K562 (cell line): Measurements from ENCODE around the gene SPRYD7. TPM values are rescaled to one million over a fixed set of nuclear protein-coding genes. Genes with fewer than 3 reads are reported as not detected.

Experiments used
- ATAC-seq: fragments of 200-7000 bp; cut with Tn5 transposase; 3 replicates; pipeline ENCODE4 v1.9.1; 2020; ENCODE audit warnings: moderate library complexity
- BruUV-seq: library from RNA; stranded (reverse); fragments of 400-500 nt; replicated peaks from 2 replicates; lab custom pipeline; 2021; lab: Mats Ljungman, UMichigan
- CTCF ChIA-PET: fragments of 300-600 bp; formaldehyde crosslinking; extraction: SDS; loops from one replicate; lab custom pipeline; 2021; ENCODE audit warnings: low intra/inter-chr PET ratio; lab: Yijun Ruan, JAX
- POLR2A ChIA-PET: fragments of 300-600, 350-650 bp; sonication (Branson Sonifier 250); formaldehyde crosslinking; extraction: SDS; loops from one replicate; lab custom pipeline; 2021; ENCODE audit warnings: antibody characterized with exemption, inconsistent platforms; lab: Yijun Ruan, JAX
- DNase-seq, 4 experiments: peaks; one replicate each; pipeline versions ENCODE4 v3.0.0 to v3.0.0-alpha.2; 2011 to 2018; ENCODE audit warnings: low spot score in 3 of 4, mixed read lengths in 3 of 4; ENCODE audit errors: extremely low read depth in 1 of 4
- FAIRE-seq: peaks from 2 replicates; lab custom pipeline; 2011; peaks lifted over from hg19 to GRCh38; lab: Jason Lieb, UNC
- H2AFZ ChIP-seq: 2 replicates; pipeline ENCODE4 v1.6.0; 2011; ENCODE audit warnings: low read depth, low read length, control low read depth, inconsistent platforms
- H3K27ac ChIP-seq: fragments of 200-600 bp; 3 replicates; pipeline ENCODE4 v1.8.0; 2011; ENCODE audit warnings: low read depth, mild to moderate bottlenecking, control low read depth, inconsistent platforms, low read length, moderate library complexity, mixed read lengths; ENCODE audit errors: extremely low read depth
- H3K27me3 ChIP-seq, 2 experiments: fragments of 300-600 bp in 1 of 2; 2 replicates in 1 of 2; 3 replicates in 1 of 2; pipeline versions ENCODE4 v1.6.0 to v1.8.0; 2011; ENCODE audit warnings: inconsistent platforms in 2 of 2, low read length in 2 of 2, mild to moderate bottlenecking in 1 of 2, mixed read lengths in 1 of 2, moderate library complexity in 1 of 2; ENCODE audit not compliant: control insufficient read depth in 2 of 2, insufficient read depth in 2 of 2
- H3K36me3 ChIP-seq: fragments of 300-600 bp; 3 replicates; pipeline ENCODE4 v1.8.0; 2011; ENCODE audit warnings: mild to moderate bottlenecking, low read length, inconsistent platforms; ENCODE audit not compliant: control insufficient read depth, insufficient read depth
- H3K4me1 ChIP-seq, 2 experiments: fragments of 200-600 bp in 1 of 2; replicated peaks in 1 of 2; 2 replicates in 1 of 2; 3 replicates in 1 of 2; pipeline versions ENCODE4 v1.5.1 to v1.8.0; 2011; ENCODE audit warnings: inconsistent platforms in 2 of 2, low read length in 2 of 2, mild to moderate bottlenecking in 1 of 2, mixed read lengths in 1 of 2, moderate library complexity in 1 of 2; ENCODE audit not compliant: control insufficient read depth in 2 of 2, insufficient read depth in 2 of 2
- H3K4me2 ChIP-seq: 2 replicates; pipeline ENCODE4 v1.6.1; 2011; ENCODE audit warnings: low read length, control low read depth, inconsistent platforms, mixed read lengths; ENCODE audit not compliant: insufficient read depth
- H3K4me3 ChIP-seq: fragments of 200-600 bp; sonication (generic), shearing (Covaris generic); 2 replicates; pipeline ENCODE4 v1.5.1; 2016; ENCODE audit warnings: control low read depth, inconsistent platforms
- H3K79me2 ChIP-seq: fragments of 200-600 bp; 3 replicates; pipeline ENCODE4 v1.8.0; 2011; ENCODE audit warnings: low read length, inconsistent platforms; ENCODE audit not compliant: control insufficient read depth, insufficient read depth
- H3K9ac ChIP-seq, 2 experiments: 2 replicates each; pipeline versions ENCODE4 v1.6.0 to v1.6.1; 2011; ENCODE audit warnings: low read depth in 2 of 2, low read length in 2 of 2, control low read depth in 1 of 2, inconsistent platforms in 1 of 2, mild to moderate bottlenecking in 1 of 2, mixed read lengths in 1 of 2; ENCODE audit not compliant: insufficient read depth in 1 of 2
- H3K9me1 ChIP-seq: one replicate; pipeline ENCODE4 v1.6.0; 2011; ENCODE audit warnings: inconsistent platforms, mild to moderate bottlenecking, low read length, moderate library complexity; ENCODE audit not compliant: control insufficient read depth, insufficient read depth
- H3K9me3 ChIP-seq: replicated peaks from 2 replicates; pipeline ENCODE4 v1.5.1; 2011; ENCODE audit warnings: low read depth, low read length, inconsistent platforms; ENCODE audit not compliant: control insufficient read depth, insufficient read depth
- H4K20me1 ChIP-seq: replicated peaks from 2 replicates; pipeline ENCODE4 v1.6.1; 2011; ENCODE audit warnings: low read length, inconsistent platforms, mixed read lengths; ENCODE audit not compliant: control insufficient read depth, insufficient read depth
- ATF4 ChIP-seq: fragments of 450-650 bp; formaldehyde crosslinking; IDR thresholded peaks from 2 replicates; pipeline ENCODE4 v1.4.0; 2022; ENCODE audit warnings: mild to moderate bottlenecking, moderate library complexity
- BCLAF1 ChIP-seq, 2 experiments: fragments of 450-650 bp in 1 of 2; IDR thresholded peaks; 2 replicates each; pipeline ENCODE4 v1.6.1; 2011 to 2017; ENCODE audit warnings: low read depth in 2 of 2, antibody characterized with exemption in 1 of 2, borderline replicate concordance in 1 of 2, low read length in 1 of 2, mild to moderate bottlenecking in 1 of 2, mixed read lengths in 1 of 2; ENCODE audit not compliant: control insufficient read depth in 1 of 2
- CREB3L1 ChIP-seq: fragments of 450-650 bp; IDR thresholded peaks from 2 replicates; pipeline ENCODE4 v1.6.1; 2014; ENCODE audit warnings: low read depth, mild to moderate bottlenecking, moderate library complexity, borderline replicate concordance
- ERF ChIP-seq: fragments of 450-650 bp; formaldehyde crosslinking; IDR thresholded peaks from 2 replicates; pipeline ENCODE4 v1.4.0; 2020; ENCODE audit warnings: mild to moderate bottlenecking, mixed read lengths
- FOSL1 ChIP-seq: fragments of 200-800 bp; sonication (Bioruptor generic); conservative IDR thresholded peaks from 2 replicates; pipeline ENCODE4 v1.6.1; 2016; ENCODE audit warnings: missing genetic modification characterization, missing compliant biosample characterization
- HLTF ChIP-seq: fragments of 450-650 bp; IDR thresholded peaks from 2 replicates; pipeline ENCODE4 v1.6.1; 2016
- HNRNPLL ChIP-seq: fragments of 200-400 bp; formaldehyde crosslinking; IDR thresholded peaks from 2 replicates; pipeline ENCODE4 v1.6.1; 2017; ENCODE audit warnings: low read length, low read depth, mild to moderate bottlenecking; ENCODE audit not compliant: poor library complexity, severe bottlenecking
- KLF6 ChIP-seq: fragments of 250-450 bp; sonication (Bioruptor Pico); IDR thresholded peaks from 2 replicates; pipeline ENCODE4 v1.4.0; 2020; ENCODE audit warnings: mild to moderate bottlenecking, moderate library complexity, borderline replicate concordance
- MCM7 ChIP-seq, 2 experiments: fragments of 450-650 bp; IDR thresholded peaks; 2 replicates each; pipeline ENCODE4 v1.6.1; 2016 to 2018
- NCOA6 ChIP-seq: fragments of 450-650 bp; IDR thresholded peaks from 2 replicates; pipeline ENCODE4 v1.6.1; 2017; ENCODE audit warnings: mild to moderate bottlenecking
- NFIX ChIP-seq: fragments of 250-450 bp; sonication (Bioruptor Pico); IDR thresholded peaks from 2 replicates; pipeline ENCODE4 v1.4.0; 2020; ENCODE audit warnings: low read depth, mild to moderate bottlenecking, moderate library complexity
- NONO ChIP-seq, 2 experiments: fragments of 200-400 bp in 1 of 2; fragments of 450-650 bp in 1 of 2; formaldehyde crosslinking in 1 of 2; IDR thresholded peaks; 2 replicates each; pipeline ENCODE4 v1.6.1; 2017; ENCODE audit warnings: low read depth in 2 of 2, mild to moderate bottlenecking in 2 of 2, moderate library complexity in 2 of 2, low read length in 1 of 2
- RAD51 ChIP-seq: fragments of 450-650 bp; IDR thresholded peaks from 2 replicates; pipeline ENCODE4 v1.7.1; 2016; ENCODE audit warnings: low read depth, mild to moderate bottlenecking, borderline replicate concordance
- SMC3 ChIP-seq: conservative IDR thresholded peaks from 2 replicates; pipeline ENCODE4 v1.6.1; 2011; ENCODE audit warnings: low read depth, low read length, improper control_type of control experiment; ENCODE audit not compliant: insufficient read depth
- ZC3H4 ChIP-seq: sonication (generic); formaldehyde crosslinking; IDR thresholded peaks from 2 replicates; pipeline ENCODE4 v1.9.0; 2021; ENCODE audit warnings: missing genetic modification reagents, borderline replicate concordance
- ZNF239 ChIP-seq: fragments of 250-450 bp; sonication (Bioruptor Pico); IDR thresholded peaks from 2 replicates; pipeline ENCODE4 v1.4.0; 2020; ENCODE audit warnings: mild to moderate bottlenecking
- ZNF253 ChIP-seq: fragments of 250-450 bp; sonication (Bioruptor Pico); conservative IDR thresholded peaks from 2 replicates; pipeline ENCODE4 v1.6.1; 2021; ENCODE audit warnings: mild to moderate bottlenecking
- WGBS: fragments of 100-300 bp; shearing (Covaris generic); methylation state at CpG from one replicate; pipeline ENCODE4 v1.1.6; 2016; ENCODE audit warnings: low coverage, mixed read lengths; ENCODE audit not compliant: insufficient coverage; ENCODE audit errors: missing lambda C conversion rate; 5-methylcytosine and 5-hydroxymethylcytosine counted together
- in situ Hi-C: fragments of 300-500 bp; cut with MboI; formaldehyde crosslinking; loops from 4 replicates; pipeline ENCODE4 v1.15.0; 2018; ENCODE audit warnings: inconsistent platforms, mixed read lengths
- intact Hi-C: fragments of 100-400 bp; cut with micrococcal nuclease; formaldehyde crosslinking; loops from 2 replicates; pipeline ENCODE4 v1.14.2; 2022
- polyA plus RNA-seq, 8 experiments: library from polyadenylated mRNA; depleted of rRNA in 4 of 8; stranded (reverse) in 5 of 8; unstranded in 3 of 8; fragments of >200 nt; fragmentation: Nextera tagmentation in 2 of 8; fragmentation: Illumina TruSeq in 1 of 8; extraction: Ambion mirVana in 2 of 8; extraction: Trizol in 1 of 8; gene quantifications; 2 replicates each; pipeline versions ENCODE4 v1.2.1 to v1.2.3, GENCODE V29; 2011 to 2014; ENCODE audit warnings: inconsistent platforms in 1 of 8, missing spikeins in 1 of 8
- total RNA-seq, 7 experiments: library from RNA; depleted of rRNA in 6 of 7; stranded (reverse); fragments of >200 nt in 6 of 7; fragmentation: Illumina TruSeq in 2 of 7; extraction: Trizol in 2 of 7; gene quantifications; 2 replicates each; pipeline versions ENCODE4 v1.2.1 to v1.2.3, GENCODE V29; 2011 to 2021; ENCODE audit warnings: low replicate concordance in 1 of 7

Gene SPRYD7
- total and polyA plus RNA-seq, 9 of the 15 experiments (the other 6 are each of a cell fraction or from before 2014, with no cell fraction given): 4.3 to 11.0 (median 7.9) TPM

- no peak overlapping the region for H2AFZ ChIP-seq
- BruUV-seq: no TSS peak
- no peak overlapping the region for H3K9ac ChIP-seq
- no peaks in the 10 kb centered on the region for H3K79me2 ChIP-seq
- H3K4me1 ChIP-seq: no peaks in the 10 kb centered on the region
- H3K27me3 ChIP-seq: no peaks in the 10 kb centered on the region; a peak in 1 of 5 replicates
- H3K4me3 ChIP-seq: no peak overlapping the region
- no peaks in the 10 kb centered on the region for H3K36me3 ChIP-seq
- in situ Hi-C loops: no loop called here
- no peaks in the 10 kb centered on the region for H3K9me1 ChIP-seq
- intact Hi-C loops: no loop called here
- no peak for FAIRE-seq
- 22% methylated on average over 4 of the region's 4 CpGs for WGBS
- no peak for DNase-seq
- ChIA-PET CTCF (no interaction called here), POLR2A (no interaction called here)
- no peaks in the 10 kb centered on the region for H3K9me3 ChIP-seq
- no peaks in the 10 kb centered on the region for H4K20me1 ChIP-seq
- no peak overlapping the region for H3K27ac ChIP-seq
- ATAC-seq: no peak
- no peak overlapping the region for H3K4me2 ChIP-seq
- TF ChIP-seq NONO (IDR thresholded peaks at IDR 0.05; ENCODE audit: low read depth in 2 of 2, low read length in 1 of 2) (no peak), SMC3 (no peak), MCM7 (IDR thresholded peaks at IDR 0.05) (no peak), FOSL1 (no peak), HNRNPLL (no peak), RAD51 (no peak), ZC3H4 (no peak), ERF (CRISPR knock-in tag) (no peak), ATF4 (CRISPR knock-in tag) (no peak), KLF6 (no peak), ZNF239 (CRISPR knock-in tag) (no peak), NCOA6 (no peak), BCLAF1 (IDR thresholded peaks at IDR 0.05; ENCODE audit: borderline replicate concordance in 1 of 2, control insufficient read depth in 1 of 2, low read depth in 2 of 2, low read length in 1 of 2) (no peak), ZNF253 (CRISPR knock-in tag) (no peak), NFIX (no peak), HLTF (no peak), CREB3L1 (no peak)
Observed at GRCh38 chr13:49895826-49896225, 40.3 kb downstream of the SPRYD7 start.
